Activated T-helper 17 cell treated with anti-CD3 and anti-CD28 coated beads, Interleukin-2, amount 50 U/mL, for 72 hours (primary cell): ENCODE measurements around the gene MEGF11. TPM values are rescaled to one million over a fixed set of nuclear protein-coding genes. Genes with fewer than 3 reads are reported as not detected.

Experiments used
- ATAC-seq: fragments of 150-1000 bp; cut with Tn5 transposase; replicated peaks from 2 replicates; pipeline ENCODE4 v1.10.0; 2021; ENCODE audit warnings: mild to moderate bottlenecking, moderate library complexity
- H3K27ac Mint-ChIP-seq: one replicate; pipeline ENCODE4 v1.8.0; 2022; ENCODE audit warnings: mixed read lengths
- H3K27me3 Mint-ChIP-seq: one replicate; pipeline ENCODE4 v1.8.0; 2022; ENCODE audit warnings: mixed read lengths
- H3K36me3 Mint-ChIP-seq: one replicate; pipeline ENCODE4 v1.8.0; 2022; ENCODE audit warnings: low read depth, mild to moderate bottlenecking, mixed read lengths
- H3K4me1 Mint-ChIP-seq: one replicate; pipeline ENCODE4 v1.8.0; 2022; ENCODE audit warnings: mixed read lengths
- H3K4me3 Mint-ChIP-seq: one replicate; pipeline ENCODE4 v1.8.0; 2022; ENCODE audit warnings: mild to moderate bottlenecking, mixed read lengths
- H3K9me3 Mint-ChIP-seq: one replicate; pipeline ENCODE4 v1.8.0; 2022; ENCODE audit warnings: mixed read lengths
- total RNA-seq, 2 donors: library from RNA; stranded (reverse); gene quantifications; one replicate each; pipeline ENCODE4 v1.2.3, GENCODE V29; 2022

The MEGF11 gene
- total RNA-seq, 2 donors from 2014 or later = not detected

GRCh38 chr15:66072616-66073361, 180.8 kb downstream of the MEGF11 start:
- H3K4me1 Mint-ChIP-seq = no peaks in the 10 kb centered on the region
- no peak for ATAC-seq
- H3K9me3 Mint-ChIP-seq = no peaks in the 10 kb centered on the region
- peaks cover 12% of the 10 kb centered on the region for H3K27me3 Mint-ChIP-seq
- H3K4me3 Mint-ChIP-seq = no peak overlapping the region
- no peak overlapping the region for H3K27ac Mint-ChIP-seq
- H3K36me3 Mint-ChIP-seq = no peaks in the 10 kb centered on the region

GRCh38 chr15:66071921-66072295, 181.6 kb downstream of the MEGF11 start:
- H3K36me3 Mint-ChIP-seq = no peaks in the 10 kb centered on the region
- H3K4me3 Mint-ChIP-seq = no peak overlapping the region
- ATAC-seq = no peak
- H3K9me3 Mint-ChIP-seq = no peaks in the 10 kb centered on the region
- H3K27me3 Mint-ChIP-seq = peaks cover 5% of the 10 kb centered on the region
- H3K4me1 Mint-ChIP-seq = no peaks in the 10 kb centered on the region
- no peak overlapping the region for H3K27ac Mint-ChIP-seq

- no peak for ATAC-seq
- H3K9me3 Mint-ChIP-seq = no peaks in the 10 kb centered on the region
These were observed 182.2 kb downstream of the MEGF11 start for GRCh38 chr15:66071160-66071920.

GRCh38 chr15:66070220-66070934, 183.2 kb downstream of the MEGF11 start:
- H3K27me3 Mint-ChIP-seq = no peaks in the 10 kb centered on the region
- H3K4me3 Mint-ChIP-seq = no peak overlapping the region
- no peaks in the 10 kb centered on the region for H3K9me3 Mint-ChIP-seq
- no peak for ATAC-seq
- H3K27ac Mint-ChIP-seq = no peak overlapping the region
- H3K4me1 Mint-ChIP-seq = no peaks in the 10 kb centered on the region
- H3K36me3 Mint-ChIP-seq = no peaks in the 10 kb centered on the region

More at GRCh38 chr15:66071160-66071920, 182.2 kb downstream of the MEGF11 start:
- Mint-ChIP-seq H3K4me3 (no peak overlapping the region), H3K36me3 (no peaks in the 10 kb centered on the region), H3K4me1 (no peaks in the 10 kb centered on the region), H3K27ac (no peak overlapping the region), H3K27me3 (peaks cover 5% of the 10 kb centered on the region)

GRCh38 chr15:66069751-66070150, 183.8 kb downstream of the MEGF11 start:
- Mint-ChIP-seq H3K36me3 (no peaks in the 10 kb centered on the region), H3K4me1 (no peaks in the 10 kb centered on the region), H3K4me3 (no peak overlapping the region), H3K9me3 (no peaks in the 10 kb centered on the region), H3K27ac (no peak overlapping the region), H3K27me3 (no peaks in the 10 kb centered on the region)
- no peak for ATAC-seq

- ATAC-seq = no peak
- Mint-ChIP-seq H3K27me3 (no peaks in the 10 kb centered on the region), H3K36me3 (no peaks in the 10 kb centered on the region), H3K4me3 (no peak overlapping the region), H3K9me3 (no peaks in the 10 kb centered on the region), H3K27ac (no peak overlapping the region), H3K4me1 (no peaks in the 10 kb centered on the region)
These were observed 184.7 kb downstream of the MEGF11 start for GRCh38 chr15:66068801-66069200.

GRCh38 chr15:66067687-66068086, 185.9 kb downstream of the MEGF11 start:
- no peak overlapping the region for H3K27ac Mint-ChIP-seq
- no peaks in the 10 kb centered on the region for H3K36me3 Mint-ChIP-seq
- no peaks in the 10 kb centered on the region for H3K9me3 Mint-ChIP-seq
- H3K4me3 Mint-ChIP-seq = no peak overlapping the region
- ATAC-seq = no peak
- no peaks in the 10 kb centered on the region for H3K4me1 Mint-ChIP-seq
- H3K27me3 Mint-ChIP-seq = no peaks in the 10 kb centered on the region

GRCh38 chr15:66066481-66066880, 187.1 kb downstream of the MEGF11 start:
- ATAC-seq = no peak
- H3K4me3 Mint-ChIP-seq = no peak overlapping the region
- no peaks in the 10 kb centered on the region for H3K36me3 Mint-ChIP-seq
- H3K9me3 Mint-ChIP-seq = no peaks in the 10 kb centered on the region
- H3K4me1 Mint-ChIP-seq = no peaks in the 10 kb centered on the region
- H3K27me3 Mint-ChIP-seq = no peaks in the 10 kb centered on the region
- no peak overlapping the region for H3K27ac Mint-ChIP-seq

GRCh38 chr15:66066005-66066404, 187.5 kb downstream of the MEGF11 start:
- Mint-ChIP-seq H3K4me1 (no peaks in the 10 kb centered on the region), H3K27ac (no peak overlapping the region), H3K4me3 (no peak overlapping the region), H3K36me3 (no peaks in the 10 kb centered on the region), H3K9me3 (no peaks in the 10 kb centered on the region), H3K27me3 (no peaks in the 10 kb centered on the region)
- ATAC-seq = no peak

GRCh38 chr15:66065325-66065724, 188.2 kb downstream of the MEGF11 start:
- no peak overlapping the region for H3K4me3 Mint-ChIP-seq
- no peak for ATAC-seq
- H3K4me1 Mint-ChIP-seq = no peaks in the 10 kb centered on the region
- no peaks in the 10 kb centered on the region for H3K36me3 Mint-ChIP-seq
- peaks cover 4% of the 10 kb centered on the region for H3K27me3 Mint-ChIP-seq
- no peaks in the 10 kb centered on the region for H3K9me3 Mint-ChIP-seq
- no peak overlapping the region for H3K27ac Mint-ChIP-seq

GRCh38 chr15:66063147-66063546, 190.4 kb downstream of the MEGF11 start:
- Mint-ChIP-seq H3K9me3 (no peaks in the 10 kb centered on the region), H3K27ac (no peak overlapping the region), H3K27me3 (peaks cover 12% of the 10 kb centered on the region), H3K36me3 (no peaks in the 10 kb centered on the region), H3K4me1 (no peaks in the 10 kb centered on the region), H3K4me3 (no peak overlapping the region)
- ATAC-seq = no peak

- Mint-ChIP-seq H3K27ac (no peak overlapping the region), H3K4me3 (no peak overlapping the region), H3K36me3 (no peaks in the 10 kb centered on the region), H3K4me1 (no peaks in the 10 kb centered on the region), H3K9me3 (no peaks in the 10 kb centered on the region), H3K27me3 (peaks cover 12% of the 10 kb centered on the region)
- ATAC-seq = no peak
These were observed 196.5 kb downstream of the MEGF11 start for GRCh38 chr15:66057089-66057488.

- no peaks in the 10 kb centered on the region for H3K36me3 Mint-ChIP-seq
- no peaks in the 10 kb centered on the region for H3K4me1 Mint-ChIP-seq
- H3K4me3 Mint-ChIP-seq = no peak overlapping the region
- no peaks in the 10 kb centered on the region for H3K9me3 Mint-ChIP-seq
- peaks cover 3% of the 10 kb centered on the region for H3K27me3 Mint-ChIP-seq
- H3K27ac Mint-ChIP-seq = no peak overlapping the region
- ATAC-seq = no peak
These were observed 199.6 kb downstream of the MEGF11 start for GRCh38 chr15:66053991-66054390.

GRCh38 chr15:66051833-66052232, 201.7 kb downstream of the MEGF11 start:
- Mint-ChIP-seq H3K27ac (no peak overlapping the region), H3K36me3 (no peaks in the 10 kb centered on the region), H3K9me3 (no peaks in the 10 kb centered on the region), H3K4me3 (no peak overlapping the region), H3K27me3 (peaks cover 3% of the 10 kb centered on the region), H3K4me1 (no peaks in the 10 kb centered on the region)
- no peak for ATAC-seq

GRCh38 chr15:66050264-66050663, 203.3 kb downstream of the MEGF11 start:
- H3K36me3 Mint-ChIP-seq = no peaks in the 10 kb centered on the region
- H3K9me3 Mint-ChIP-seq = no peaks in the 10 kb centered on the region
- no peak overlapping the region for H3K4me3 Mint-ChIP-seq
- H3K27me3 Mint-ChIP-seq = peaks cover 3% of the 10 kb centered on the region
- no peak overlapping the region for H3K27ac Mint-ChIP-seq
- ATAC-seq = no peak
- no peaks in the 10 kb centered on the region for H3K4me1 Mint-ChIP-seq
